Measurements from ENCODE around the gene ADGRD2.

DNA sequence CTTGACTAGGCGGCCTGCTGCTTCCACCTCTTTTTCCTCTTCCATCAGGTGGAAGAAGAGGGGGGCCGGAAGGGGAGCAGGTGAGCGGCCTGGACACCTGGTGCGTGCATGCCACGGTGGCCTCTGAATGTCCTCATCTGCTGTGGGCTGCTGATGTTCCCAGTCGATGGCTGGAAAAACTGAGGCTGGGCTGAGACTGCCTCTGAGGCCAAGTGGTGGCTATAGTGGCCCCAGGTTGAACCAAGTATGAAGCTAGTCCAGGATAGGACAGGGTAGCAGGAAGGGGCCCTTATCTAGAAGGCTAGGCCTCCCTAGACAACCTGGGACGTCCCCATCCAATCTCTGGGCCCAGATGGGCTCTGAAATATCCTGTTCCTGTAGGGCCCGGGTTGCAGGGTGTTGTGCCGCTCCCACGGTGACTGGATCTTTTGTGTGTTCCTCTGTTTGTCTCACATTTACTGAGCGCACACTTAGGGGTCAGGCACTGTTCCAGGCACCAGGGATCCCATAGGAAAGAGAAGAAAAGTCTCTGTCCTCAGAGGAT is 57.7 kb downstream of the ADGRD2 start:
- TF ChIP-seq, protein P1, sequence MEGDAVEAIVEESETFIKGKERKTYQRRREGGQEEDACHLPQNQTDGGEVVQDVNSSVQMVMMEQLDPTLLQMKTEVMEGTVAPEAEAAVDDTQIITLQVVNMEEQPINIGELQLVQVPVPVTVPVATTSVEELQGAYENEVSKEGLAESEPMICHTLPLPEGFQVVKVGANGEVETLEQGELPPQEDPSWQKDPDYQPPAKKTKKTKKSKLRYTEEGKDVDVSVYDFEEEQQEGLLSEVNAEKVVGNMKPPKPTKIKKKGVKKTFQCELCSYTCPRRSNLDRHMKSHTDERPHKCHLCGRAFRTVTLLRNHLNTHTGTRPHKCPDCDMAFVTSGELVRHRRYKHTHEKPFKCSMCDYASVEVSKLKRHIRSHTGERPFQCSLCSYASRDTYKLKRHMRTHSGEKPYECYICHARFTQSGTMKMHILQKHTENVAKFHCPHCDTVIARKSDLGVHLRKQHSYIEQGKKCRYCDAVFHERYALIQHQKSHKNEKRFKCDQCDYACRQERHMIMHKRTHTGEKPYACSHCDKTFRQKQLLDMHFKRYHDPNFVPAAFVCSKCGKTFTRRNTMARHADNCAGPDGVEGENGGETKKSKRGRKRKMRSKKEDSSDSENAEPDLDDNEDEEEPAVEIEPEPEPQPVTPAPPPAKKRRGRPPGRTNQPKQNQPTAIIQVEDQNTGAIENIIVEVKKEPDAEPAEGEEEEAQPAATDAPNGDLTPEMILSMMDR (IDR thresholded peaks at IDR 0.05), result no peak
- TF ChIP-seq POLR2A (IDR thresholded peaks at IDR 0.05) (no peak), EP300 (IDR thresholded peaks at IDR 0.05) (no peak)

All from tibial nerve (tissue), 4 donors.